GM18519 (cell line): ENCODE measurements around the gene GPC5.
"Not testable (repeated sequence)": the region's sequence is repeated elsewhere in the genome, so short reads cannot be mapped to it uniquely, and the experiment has no call there.

ENCODE experiments used
- ATAC-seq: cut with Tn5 transposase; IDR thresholded peaks from one replicate; pipeline ENCODE4 v1.9.1; 2021; ENCODE audit warnings: mild to moderate bottlenecking, moderate library complexity; ENCODE audit not compliant: unreplicated experiment, low FRiP score

Gene GPC5

DNA sequence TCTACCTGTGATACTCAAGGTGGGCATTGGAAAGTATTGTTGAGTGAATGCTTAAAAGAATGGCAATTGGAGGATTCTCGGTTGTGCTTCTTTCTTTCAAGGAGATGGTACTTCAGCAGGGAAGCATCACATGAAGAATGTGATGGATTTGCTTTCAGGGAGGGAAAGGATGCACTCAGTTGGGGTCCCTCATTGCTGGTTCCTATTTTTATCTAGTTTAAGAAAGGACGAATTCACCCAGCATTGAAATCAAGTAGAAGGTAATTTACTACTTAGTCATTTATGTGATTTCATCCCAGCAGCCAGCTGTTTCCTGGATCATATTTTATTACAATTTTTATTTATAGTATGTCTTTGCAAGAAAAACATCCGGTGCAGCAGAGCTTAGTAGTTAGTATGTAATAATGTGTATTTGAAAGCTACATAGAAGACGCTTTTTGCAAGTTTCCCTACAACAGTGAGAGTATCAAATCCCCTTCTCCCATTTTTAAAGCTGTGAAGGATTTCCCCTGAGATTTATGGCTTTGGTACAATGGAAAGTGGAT, 417.9 kb downstream of the GPC5 start:
- no peak for ATAC-seq

DNA sequence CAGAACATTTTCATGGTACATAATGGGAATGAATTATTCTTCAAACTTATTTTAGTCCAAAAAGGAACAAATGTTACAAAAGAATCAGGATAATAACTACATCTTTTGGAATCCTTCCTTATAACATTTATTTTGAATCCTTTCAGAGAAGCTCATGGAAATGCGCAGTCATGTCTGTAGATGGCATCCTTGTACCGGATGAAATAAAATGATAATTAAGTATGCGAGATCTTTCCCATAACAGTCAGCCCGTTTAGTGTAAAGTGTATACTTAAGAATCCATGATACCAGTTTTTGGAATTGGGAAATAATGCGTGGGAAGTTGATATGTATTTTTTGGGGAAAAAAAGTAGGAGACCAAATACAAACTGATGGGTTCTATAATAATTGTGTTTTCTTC, 418.8 kb downstream of the GPC5 start:
- ATAC-seq: no peak

GRCh38 chr13:91824416-91824815, 426.0 kb downstream of the GPC5 start:
- no peak for ATAC-seq

DNA sequence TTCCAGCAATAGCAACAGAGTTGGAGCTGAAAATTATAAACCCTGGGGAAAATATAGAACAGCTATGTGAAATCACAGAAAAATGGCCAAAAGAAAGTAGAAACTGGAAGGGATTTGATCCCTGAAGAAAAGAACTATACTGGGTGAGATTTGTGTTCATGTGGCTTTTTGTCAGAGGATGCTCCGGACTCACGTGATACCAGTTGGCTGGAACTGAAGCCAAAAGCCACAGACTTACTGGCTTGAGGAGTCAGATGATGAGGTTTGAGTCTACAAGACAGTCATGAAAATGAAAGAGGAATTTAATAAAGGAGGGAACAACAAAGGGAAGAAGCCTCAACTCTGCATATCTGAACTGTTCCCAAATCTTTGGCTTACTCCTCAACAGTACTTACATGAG, 427.1 kb downstream of the GPC5 start:
- no peak for ATAC-seq

DNA sequence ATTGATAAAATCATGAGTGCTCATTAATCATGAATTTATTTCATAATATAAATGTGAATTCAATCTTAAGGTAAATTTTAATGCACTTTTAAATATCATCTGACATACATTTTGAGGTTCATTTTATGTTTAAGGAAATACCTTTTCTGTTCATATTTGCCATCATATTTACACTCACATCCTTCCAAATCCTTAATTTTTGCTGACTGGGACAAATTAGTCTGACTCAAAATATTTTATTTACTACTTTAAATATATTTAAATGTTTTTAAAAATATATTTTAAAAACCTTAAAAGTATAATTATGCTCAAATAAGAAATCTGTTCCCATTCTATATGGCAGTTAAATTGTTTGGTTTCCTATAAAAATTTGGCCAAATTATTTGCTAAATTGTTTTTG, 438.1 kb downstream of the GPC5 start:
- ATAC-seq: no peak

- ATAC-seq: no peak
Observed at GRCh38 chr13:91845612-91846011, 447.2 kb downstream of the GPC5 start.

GRCh38 chr13:91863699-91864098, 465.3 kb downstream of the GPC5 start:
- no peak for ATAC-seq

- ATAC-seq: no peak
Observed at GRCh38 chr13:91868351-91868750, 469.9 kb downstream of the GPC5 start.

- ATAC-seq: no peak
Observed at GRCh38 chr13:91878491-91878890, 480.1 kb downstream of the GPC5 start.

DNA sequence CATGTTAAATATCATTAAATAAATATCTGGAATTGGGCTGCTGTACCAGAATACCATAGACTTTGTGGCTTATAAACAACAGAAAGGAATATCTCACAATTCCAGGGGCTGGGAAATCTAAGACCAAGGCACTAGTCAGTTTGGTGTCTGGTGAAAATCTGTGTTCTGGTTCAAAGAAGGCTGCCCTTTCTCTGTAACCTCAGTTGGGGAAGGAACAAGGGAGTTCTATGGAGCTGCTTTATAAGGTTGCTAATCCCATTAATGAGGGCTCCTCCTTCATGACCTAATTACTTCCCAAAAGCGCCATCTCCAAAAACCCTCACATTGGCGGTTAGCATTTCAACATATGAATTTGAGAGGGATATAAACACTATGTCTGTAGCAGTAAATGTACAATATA, 480.9 kb downstream of the GPC5 start:
- ATAC-seq: no peak

GRCh38 chr13:91882918-91883317, 484.5 kb downstream of the GPC5 start:
- ATAC-seq: no peak

DNA sequence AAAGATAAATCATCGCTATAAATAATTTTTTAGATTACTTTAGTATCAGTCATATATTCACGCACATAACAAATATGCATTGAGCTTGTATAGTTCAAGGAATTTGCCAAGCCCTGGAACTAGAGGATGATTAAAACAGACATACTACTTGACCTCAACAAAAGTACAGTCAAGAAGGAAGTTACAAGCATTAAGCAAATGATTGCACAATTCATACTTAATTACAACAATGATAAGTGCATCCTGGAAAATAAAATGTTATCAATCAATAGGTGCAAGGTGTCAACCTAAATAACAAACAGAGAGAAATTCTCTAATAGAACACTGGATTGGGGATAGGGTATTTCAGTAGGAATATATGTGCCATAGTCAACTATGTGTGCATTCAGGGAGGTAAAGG, 491.2 kb downstream of the GPC5 start:
- no peak for ATAC-seq

- ATAC-seq: no peak
Observed at GRCh38 chr13:91891141-91891540, 492.7 kb downstream of the GPC5 start.

- ATAC-seq: no peak
Observed at GRCh38 chr13:91893040-91893439, 494.6 kb downstream of the GPC5 start.

- no peak for ATAC-seq
Observed at GRCh38 chr13:91894316-91894715, 495.9 kb downstream of the GPC5 start.

GRCh38 chr13:91896547-91896946, 498.1 kb downstream of the GPC5 start:
- ATAC-seq: no peak

- not testable (repeated sequence) for ATAC-seq
Observed at GRCh38 chr13:91898986-91899385, 500.6 kb downstream of the GPC5 start.

- ATAC-seq: no peak
Observed at GRCh38 chr13:91902291-91902690, 503.9 kb downstream of the GPC5 start.

DNA sequence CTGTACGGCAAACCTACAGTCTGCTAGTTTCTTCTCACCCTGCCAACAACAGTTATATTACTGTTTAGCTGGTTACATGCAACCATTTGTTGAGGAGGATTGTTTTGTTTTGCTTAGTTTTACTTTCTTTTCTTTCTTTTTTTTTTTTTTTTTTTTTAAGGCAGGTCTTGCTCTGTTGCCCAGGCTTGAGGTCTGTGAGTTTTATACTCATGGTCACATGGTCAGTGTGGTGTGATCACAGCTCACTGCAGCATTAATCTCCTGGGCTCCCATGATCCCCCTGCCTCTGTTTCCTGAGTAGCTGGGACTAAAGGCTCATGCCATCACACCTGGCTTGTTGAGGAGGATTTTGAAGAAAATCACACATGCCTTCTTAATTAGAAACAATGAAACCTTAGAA, 505.6 kb downstream of the GPC5 start:
- peak; percentile 85 for ATAC-seq

GRCh38 chr13:91904597-91904996, 506.2 kb downstream of the GPC5 start:
- peak; percentile 48 for ATAC-seq

- ATAC-seq: no peak
Observed at GRCh38 chr13:91907398-91907797, 509.0 kb downstream of the GPC5 start.

GRCh38 chr13:91909617-91910016, 511.2 kb downstream of the GPC5 start:
- ATAC-seq: no peak

- ATAC-seq: no peak
Observed at GRCh38 chr13:91922969-91923592, 524.7 kb downstream of the GPC5 start.
